ENCODE data around the gene NET1.

NET1 gene

GRCh38 chr10:5433182-5433581, 20.8 kb downstream of the NET1 start:
- TF ChIP-seq EZH2phosphoT487 (IDR thresholded peaks at IDR 0.05; ENCODE audit: low read depth) (no peak), CTCF (IDR thresholded peaks at IDR 0.05; ENCODE audit: low read depth, low read length) (no peak)
- Histone ChIP-seq H3K9ac (ENCODE audit: low read length) (no peak overlapping the region), H2AFZ (ENCODE audit: low read depth, low read length) (no peak overlapping the region), H3K9me3 (ENCODE audit: insufficient read depth, low read length) (no peaks in the 10 kb centered on the region), H3K36me3 (replicated peaks; ENCODE audit: low read depth, low read length) (peaks cover 12% of the 10 kb centered on the region), H3K4me3 (ENCODE audit: low read length) (no peak overlapping the region), H3K27ac (ENCODE audit: low read length) (no peak overlapping the region), H3K4me2 (ENCODE audit: low read length) (no peak overlapping the region), H3K27me3 (ENCODE audit: low read depth, low read length) (no peaks in the 10 kb centered on the region), H3K4me1 (ENCODE audit: low read length) (0 out of 2 replicates have a peak, but pooled peaks cover 6% of the 10 kb centered on the region), H4K20me1 (ENCODE audit: insufficient read depth, low read length) (peaks cover 4% of the 10 kb centered on the region; the same call in 1 of the 2 replicates), H3K79me2 (ENCODE audit: low read length) (peaks cover 3% of the 10 kb centered on the region; the same call in 1 of the 2 replicates)

- Histone ChIP-seq H3K9me3 (ENCODE audit: insufficient read depth, low read length) (no peaks in the 10 kb centered on the region), H4K20me1 (ENCODE audit: insufficient read depth, low read length) (peaks cover 4% of the 10 kb centered on the region; the same call in 1 of the 2 replicates), H3K4me1 (ENCODE audit: low read length) (0 out of 2 replicates have a peak, but pooled peaks cover 6% of the 10 kb centered on the region), H3K27me3 (ENCODE audit: low read depth, low read length) (no peaks in the 10 kb centered on the region), H3K9ac (ENCODE audit: low read length) (no peak overlapping the region), H3K4me3 (ENCODE audit: low read length) (no peak overlapping the region), H3K27ac (ENCODE audit: low read length) (no peak overlapping the region), H2AFZ (ENCODE audit: low read depth, low read length) (no peak overlapping the region), H3K4me2 (ENCODE audit: low read length) (no peak overlapping the region), H3K36me3 (replicated peaks; ENCODE audit: low read depth, low read length) (peaks cover 12% of the 10 kb centered on the region), H3K79me2 (ENCODE audit: low read length) (peaks cover 3% of the 10 kb centered on the region; the same call in 1 of the 2 replicates)
- peak; percentile 61 for TF ChIP-seq CTCF (IDR thresholded peaks at IDR 0.05; ENCODE audit: low read depth, low read length)
- no peak for TF ChIP-seq EZH2phosphoT487 (IDR thresholded peaks at IDR 0.05; ENCODE audit: low read depth)
These were observed 21.8 kb downstream of the NET1 start for GRCh38 chr10:5434017-5434753.

GRCh38 chr10:5435328-5435727, 23.0 kb downstream of the NET1 start:
- peaks cover 4% of the 10 kb centered on the region; the same call in 1 of the 2 replicates for H4K20me1 ChIP-seq (ENCODE audit: insufficient read depth, low read length)
- H2AFZ ChIP-seq (ENCODE audit: low read depth, low read length): no peak overlapping the region
- H3K9me3 ChIP-seq (ENCODE audit: insufficient read depth, low read length): no peaks in the 10 kb centered on the region
- no peak for TF ChIP-seq EZH2phosphoT487 (IDR thresholded peaks at IDR 0.05; ENCODE audit: low read depth)
- no peak for TF ChIP-seq CTCF (IDR thresholded peaks at IDR 0.05; ENCODE audit: low read depth, low read length)
- H3K4me1 ChIP-seq (ENCODE audit: low read length): 0 out of 2 replicates have a peak, but pooled peaks cover 6% of the 10 kb centered on the region
- H3K36me3 ChIP-seq (replicated peaks; ENCODE audit: low read depth, low read length): peaks cover 8% of the 10 kb centered on the region
- no peak overlapping the region for H3K4me2 ChIP-seq (ENCODE audit: low read length)
- no peaks in the 10 kb centered on the region for H3K27me3 ChIP-seq (ENCODE audit: low read depth, low read length)
- no peak overlapping the region for H3K4me3 ChIP-seq (ENCODE audit: low read length)
- peaks cover 3% of the 10 kb centered on the region; the same call in 1 of the 2 replicates for H3K79me2 ChIP-seq (ENCODE audit: low read length)
- H3K9ac ChIP-seq (ENCODE audit: low read length): no peak overlapping the region
- no peak overlapping the region for H3K27ac ChIP-seq (ENCODE audit: low read length)

GRCh38 chr10:5440206-5440605, 27.8 kb downstream of the NET1 start:
- no peaks in the 10 kb centered on the region for H3K27me3 ChIP-seq (ENCODE audit: low read depth, low read length)
- H3K4me2 ChIP-seq (ENCODE audit: low read length): no peak overlapping the region
- 0 out of 2 replicates have a peak, but pooled peaks cover 2% of the 10 kb centered on the region for H4K20me1 ChIP-seq (ENCODE audit: insufficient read depth, low read length)
- no peak overlapping the region for H3K27ac ChIP-seq (ENCODE audit: low read length)
- H2AFZ ChIP-seq (ENCODE audit: low read depth, low read length): no peak overlapping the region
- peaks cover 3% of the 10 kb centered on the region for H3K36me3 ChIP-seq (replicated peaks; ENCODE audit: low read depth, low read length)
- H3K79me2 ChIP-seq (ENCODE audit: low read length): 0 out of 2 replicates have a peak, but pooled peaks cover 4% of the 10 kb centered on the region
- no peaks in the 10 kb centered on the region for H3K9me3 ChIP-seq (ENCODE audit: insufficient read depth, low read length)
- TF ChIP-seq EZH2phosphoT487 (IDR thresholded peaks at IDR 0.05; ENCODE audit: low read depth) (no peak), CTCF (IDR thresholded peaks at IDR 0.05; ENCODE audit: low read depth, low read length) (no peak)
- no peak overlapping the region for H3K9ac ChIP-seq (ENCODE audit: low read length)
- peaks cover 30% of the 10 kb centered on the region for H3K4me1 ChIP-seq (ENCODE audit: low read length)
- no peak overlapping the region for H3K4me3 ChIP-seq (ENCODE audit: low read length)
